GM21825 (cell line): Measurements from ENCODE around the gene CCDC146.
"Not testable (repeated sequence)": the region's sequence is repeated elsewhere in the genome, so short reads cannot be mapped to it uniquely, and the experiment has no call there.

ENCODE experiments used
- ATAC-seq: cut with Tn5 transposase; IDR thresholded peaks from one replicate; pipeline ENCODE4 v1.9.1; 2021; ENCODE audit warnings: mild to moderate bottlenecking, moderate library complexity; ENCODE audit not compliant: unreplicated experiment

Gene CCDC146

GRCh38 chr7:77199013-77199966 is 76.9 kb downstream of the CCDC146 start, which contains the start of gene FGL2:
TSS of gene FGL2 (minus strand) at chr7:77199819. CDS start at chr7:77199793, 26 bp downstream.
- no peak for ATAC-seq

DNA sequence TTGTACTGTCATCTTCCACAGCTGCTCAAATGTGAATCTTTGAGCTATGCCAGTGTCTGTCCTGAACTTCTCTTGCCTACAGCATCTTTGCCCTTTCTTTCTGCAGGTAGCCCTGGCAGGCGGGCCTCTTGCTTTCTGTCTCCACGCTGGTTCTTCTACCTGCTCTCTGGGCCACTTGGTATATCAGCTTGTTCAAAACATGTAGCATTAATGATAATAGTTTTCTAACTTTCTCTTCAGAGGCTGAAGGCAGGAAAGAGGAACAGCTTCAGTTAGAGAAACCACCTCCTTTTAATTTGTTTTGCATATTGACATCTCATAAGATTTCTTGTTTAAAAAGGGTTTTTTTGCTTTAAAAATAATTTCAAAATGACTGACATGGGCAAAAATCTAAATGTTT is 78.1 kb downstream of the CCDC146 start:
- no peak for ATAC-seq

- ATAC-seq: peak; percentile 87
Observed at GRCh38 chr7:77202481-77202976, 80.1 kb downstream of the CCDC146 start.

DNA sequence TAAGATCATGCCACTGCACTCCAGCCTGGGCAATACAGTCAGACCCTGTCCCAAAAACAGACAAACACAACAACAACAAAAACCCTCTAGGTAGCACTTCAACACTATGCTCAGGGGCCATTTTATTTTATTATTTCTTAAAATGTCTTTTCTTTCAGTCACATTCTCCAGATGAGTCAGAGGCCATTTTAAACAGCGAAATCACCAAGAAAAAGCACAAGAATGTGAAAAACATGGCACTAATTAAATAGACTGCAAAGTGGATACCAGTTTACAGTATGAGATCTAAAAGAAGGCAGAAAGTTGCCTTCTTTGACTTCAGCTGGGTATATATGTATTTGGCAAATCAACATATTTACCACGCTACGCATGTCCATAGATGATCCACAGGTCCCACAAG is 83.3 kb downstream of the CCDC146 start:
- no peak for ATAC-seq

GRCh38 chr7:77208416-77208815 is 86.0 kb downstream of the CCDC146 start:
- ATAC-seq: no peak

GRCh38 chr7:77209479-77210139 is 87.2 kb downstream of the CCDC146 start:
- no peak for ATAC-seq

GRCh38 chr7:77216181-77216845 is 93.9 kb downstream of the CCDC146 start:
- ATAC-seq: no peak

DNA sequence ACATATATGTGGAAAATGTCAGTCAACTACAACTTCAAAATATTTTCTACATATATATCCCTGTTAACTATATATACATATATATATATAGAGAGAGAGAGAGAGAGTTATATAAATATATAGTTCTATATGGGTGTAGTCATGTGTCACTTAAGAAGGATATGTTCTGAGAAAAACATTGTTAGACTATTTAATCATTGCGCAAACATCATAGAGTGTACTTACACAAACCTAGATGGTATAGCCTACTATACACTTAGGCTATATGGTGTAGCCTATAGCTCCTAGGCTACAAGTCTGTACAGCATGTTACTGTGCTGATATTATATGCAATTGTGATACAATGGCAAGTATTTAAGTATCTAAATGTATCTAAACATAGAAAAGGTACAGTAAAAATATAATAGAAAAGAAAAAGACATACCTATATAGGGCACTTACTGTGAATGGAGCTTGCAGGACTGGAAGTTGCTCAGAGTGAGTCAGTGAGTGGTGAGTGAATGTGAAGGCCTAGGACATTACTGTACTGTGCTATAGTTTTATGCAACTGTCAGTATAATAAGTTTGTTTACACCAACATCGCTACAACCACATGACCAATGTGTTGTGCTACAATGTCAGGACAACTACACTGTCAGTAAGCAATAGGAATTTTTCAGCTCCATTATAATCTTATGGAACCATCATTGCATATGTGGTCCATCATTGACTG is 95.2 kb downstream of the CCDC146 start:
- no peak for ATAC-seq

GRCh38 chr7:77219701-77220331 is 97.4 kb downstream of the CCDC146 start:
- not testable (repeated sequence) for ATAC-seq

DNA sequence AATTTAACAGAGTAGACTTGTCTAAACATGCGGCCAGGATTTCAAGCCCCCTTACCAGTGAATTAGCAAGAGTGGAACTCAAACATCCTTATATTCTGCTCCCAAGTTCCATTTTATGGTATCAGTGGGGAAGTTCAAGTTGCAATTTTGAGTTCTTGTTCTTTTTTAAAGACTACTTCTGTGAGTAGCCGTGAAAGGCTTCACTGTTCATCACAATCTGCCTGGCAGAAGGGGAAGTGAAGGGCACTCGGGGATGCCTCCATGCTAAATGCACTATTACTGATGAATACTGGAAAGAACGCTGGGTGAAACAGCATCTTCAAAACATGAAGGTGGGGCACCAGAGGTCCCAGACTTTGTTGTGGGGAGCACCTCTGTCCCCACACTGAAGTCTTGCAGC is 99.7 kb downstream of the CCDC146 start:
- ATAC-seq: no peak

DNA sequence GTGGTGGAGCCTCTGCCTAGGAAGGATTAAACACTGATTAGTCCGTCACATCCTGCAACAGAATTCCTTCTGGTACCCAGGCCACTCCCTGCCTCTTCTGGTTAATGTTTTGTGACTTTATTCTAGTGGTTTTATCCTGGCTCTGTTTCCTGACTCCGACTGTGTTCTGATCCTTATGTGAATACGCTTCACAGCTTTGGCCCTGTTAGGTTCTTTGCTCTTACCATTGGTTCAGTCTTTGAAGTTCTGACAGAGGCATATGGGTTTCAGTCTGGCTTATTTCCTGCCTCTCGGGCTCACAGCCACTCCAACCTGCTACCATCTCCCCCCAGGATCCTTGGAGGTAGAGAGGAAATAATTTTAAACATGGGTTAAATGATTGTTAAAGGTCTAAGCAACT is 100.4 kb downstream of the CCDC146 start:
- no peak for ATAC-seq

DNA sequence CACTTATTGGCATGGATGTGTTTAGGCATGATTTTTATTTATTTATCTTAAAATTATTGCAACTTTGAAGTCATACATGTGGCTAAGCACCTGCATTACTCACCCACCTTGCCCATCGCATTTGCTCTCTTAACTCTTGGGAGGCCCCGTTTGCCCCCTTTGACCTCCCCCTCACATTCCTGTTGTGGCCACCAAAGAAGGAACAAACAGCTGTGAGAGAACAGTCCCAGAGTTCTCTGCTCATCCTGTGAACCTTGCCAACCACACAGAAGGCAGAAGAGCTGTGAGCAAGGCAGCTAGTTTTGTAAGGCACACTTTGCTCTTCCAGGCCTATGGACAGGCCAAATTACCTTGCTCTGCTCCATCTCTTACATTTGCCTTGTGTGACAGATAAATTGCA is 100.8 kb downstream of the CCDC146 start:
- no peak for ATAC-seq

- ATAC-seq: no peak
Observed at GRCh38 chr7:77226357-77226839, 104.0 kb downstream of the CCDC146 start.

DNA sequence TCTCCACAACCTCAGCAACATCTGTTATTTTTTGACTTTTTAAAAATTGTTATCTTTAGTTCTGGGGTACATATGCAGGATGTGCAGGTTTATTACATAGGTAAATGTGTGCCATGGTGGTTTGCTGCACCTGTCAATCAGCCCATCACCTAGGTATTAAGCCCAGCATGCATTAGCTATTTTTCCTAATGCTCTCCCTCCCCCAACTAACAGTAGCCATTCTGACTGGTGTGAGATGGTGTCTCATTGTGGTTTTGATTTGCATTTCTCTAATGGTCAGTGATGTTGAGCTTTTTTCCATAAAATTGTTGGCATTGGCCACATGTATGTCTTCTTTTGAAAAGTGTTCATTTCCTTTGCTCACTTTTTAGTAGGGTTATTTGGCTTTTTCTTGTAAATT is 106.4 kb downstream of the CCDC146 start:
- not testable (repeated sequence) for ATAC-seq

DNA sequence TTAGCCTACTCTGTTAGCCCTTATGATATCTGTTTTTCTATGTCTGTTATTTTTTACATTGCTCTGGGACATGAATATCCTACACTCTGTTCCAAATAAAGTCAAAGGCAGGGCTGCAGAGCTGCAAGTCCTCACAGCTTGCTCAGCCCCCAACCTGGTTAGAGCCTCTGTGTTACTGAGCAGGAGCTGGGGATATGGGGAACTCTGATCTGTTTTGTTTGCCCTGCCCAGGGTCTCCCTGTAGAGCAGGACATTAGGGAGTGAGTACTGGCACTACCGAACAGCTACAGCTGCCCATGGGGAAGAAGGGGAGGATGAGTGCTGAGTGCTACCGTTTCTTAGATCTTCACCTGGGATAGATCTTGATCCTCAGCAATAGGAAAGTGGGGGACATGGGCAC is 110.1 kb downstream of the CCDC146 start:
- no peak for ATAC-seq

DNA sequence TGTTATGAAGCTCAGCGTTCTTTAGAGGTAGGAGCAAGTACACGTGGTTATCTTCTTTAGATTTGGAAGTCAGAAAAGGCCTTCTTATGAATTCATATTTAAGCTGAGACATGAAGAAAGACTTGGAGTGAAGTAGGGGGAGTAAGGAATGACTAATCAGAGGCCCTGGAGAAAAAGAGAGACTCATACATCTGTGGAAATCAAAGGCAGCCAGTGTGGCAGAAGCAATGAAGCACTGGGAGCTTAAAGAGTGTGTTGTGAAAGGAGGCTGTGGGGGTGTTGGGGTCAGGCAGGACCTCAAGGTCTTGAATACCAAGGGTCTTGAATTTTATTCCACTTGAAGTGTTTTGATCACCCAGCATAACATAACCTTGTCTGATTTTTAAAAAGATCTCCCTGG is 112.9 kb downstream of the CCDC146 start:
- no peak for ATAC-seq

- ATAC-seq: no peak
Observed at GRCh38 chr7:77238703-77239136, 116.3 kb downstream of the CCDC146 start.

DNA sequence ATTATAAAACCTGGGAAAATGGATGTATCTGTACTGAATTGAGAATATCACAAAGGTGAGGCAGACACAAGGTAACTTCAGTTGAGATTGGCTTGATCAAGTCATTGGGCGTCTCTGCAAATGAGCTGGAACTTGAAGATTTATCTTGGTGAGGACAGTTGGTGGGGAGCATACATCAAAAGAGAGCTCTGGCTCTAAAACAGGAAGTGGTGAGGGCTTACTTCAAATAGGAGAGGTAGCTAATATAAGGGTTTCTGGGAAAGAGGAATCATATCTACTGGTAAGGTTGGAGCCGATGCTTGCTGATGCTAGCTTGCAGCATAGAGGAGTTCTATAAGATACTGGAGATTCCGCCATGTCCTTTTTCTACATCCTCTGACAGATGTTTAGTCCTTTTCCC is 117.1 kb downstream of the CCDC146 start:
- ATAC-seq: no peak

DNA sequence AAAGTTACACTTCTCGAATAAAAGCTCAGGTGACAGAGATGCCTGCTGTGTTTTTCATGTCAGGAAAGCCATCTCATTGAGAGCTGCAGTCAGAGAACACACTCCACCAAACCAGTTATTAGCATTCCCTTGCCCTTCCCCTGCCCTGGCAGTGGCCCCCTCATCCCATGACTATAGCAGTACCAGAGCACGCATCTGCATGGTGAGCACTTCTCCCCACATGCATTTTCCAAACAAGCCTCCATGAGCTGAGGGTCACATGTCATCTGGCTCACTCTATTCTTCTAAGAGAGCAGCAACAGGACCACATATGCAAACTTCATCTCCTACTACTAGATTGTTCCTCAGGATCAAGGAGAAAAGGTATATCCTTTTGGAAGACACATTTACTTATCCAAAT is 119.7 kb downstream of the CCDC146 start:
- ATAC-seq: no peak

GRCh38 chr7:77242554-77242953 is 120.1 kb downstream of the CCDC146 start:
- no peak for ATAC-seq
